HCT116 (cell line): ENCODE measurements around the gene PSMA7.

ENCODE experiments used
- ATF3 ChIP-seq: IDR thresholded peaks from 2 replicates; pipeline ENCODE4 v1.6.1; 2012
- CEBPB ChIP-seq: IDR thresholded peaks from 2 replicates; pipeline ENCODE4 v1.6.1; 2012; ENCODE audit warnings: low read depth
- CTCF ChIP-seq, 3 experiments: fragments of 200-600 bp in 1 of 3; sonication (generic) in 1 of 3; IDR thresholded peaks in 2 of 3; conservative IDR thresholded peaks in 1 of 3; 2 replicates each; pipeline ENCODE4 v1.5.1; 2012 to 2017; ENCODE audit warnings: low read depth in 2 of 3, low read length in 2 of 3, antibody characterized with exemption in 1 of 3, borderline replicate concordance in 1 of 3, control low read depth in 1 of 3, mild to moderate bottlenecking in 1 of 3, mixed read lengths in 1 of 3, mixed run types in 1 of 3, moderate library complexity in 1 of 3; ENCODE audit not compliant: insufficient read depth in 1 of 3
- MAX ChIP-seq: IDR thresholded peaks from 2 replicates; pipeline ENCODE4 v1.6.1; 2012
- POLR2AphosphoS5 ChIP-seq: IDR thresholded peaks from 2 replicates; pipeline ENCODE4 v1.6.1; 2011; ENCODE audit warnings: mild to moderate bottlenecking, low read depth, low read length, moderate library complexity
- RAD21 ChIP-seq: IDR thresholded peaks from 2 replicates; pipeline ENCODE4 v1.6.1; 2012; ENCODE audit warnings: low read depth, mild to moderate bottlenecking
- ZFX ChIP-seq: fragments of 450-650 bp; IDR thresholded peaks from 2 replicates; pipeline ENCODE4 v1.6.1; 2017

- TF ChIP-seq ATF3 (no peak), ZFX (no peak), CEBPB (no peak), RAD21 (no peak), CTCF (IDR thresholded peaks at IDR 0.05 in 2 of 3, conservative IDR thresholded peaks at IDR 0.05 in 1 of 3; ENCODE audit: borderline replicate concordance in 1 of 3, insufficient read depth in 1 of 3, low read depth in 2 of 3, low read length in 2 of 3) (no peak), MAX (no peak), POLR2AphosphoS5 (no peak)
These were observed 29.5 kb upstream of the PSMA7 start for GRCh38 chr20:62172666-62173065.
